HG03442 (cell line): ENCODE data around the gene GLOD5.

Experiments
- ATAC-seq: cut with Tn5 transposase; IDR thresholded peaks from one replicate; pipeline ENCODE4 v1.9.1; 2021; ENCODE audit warnings: mild to moderate bottlenecking, moderate library complexity; ENCODE audit not compliant: unreplicated experiment

Gene GLOD5

DNA sequence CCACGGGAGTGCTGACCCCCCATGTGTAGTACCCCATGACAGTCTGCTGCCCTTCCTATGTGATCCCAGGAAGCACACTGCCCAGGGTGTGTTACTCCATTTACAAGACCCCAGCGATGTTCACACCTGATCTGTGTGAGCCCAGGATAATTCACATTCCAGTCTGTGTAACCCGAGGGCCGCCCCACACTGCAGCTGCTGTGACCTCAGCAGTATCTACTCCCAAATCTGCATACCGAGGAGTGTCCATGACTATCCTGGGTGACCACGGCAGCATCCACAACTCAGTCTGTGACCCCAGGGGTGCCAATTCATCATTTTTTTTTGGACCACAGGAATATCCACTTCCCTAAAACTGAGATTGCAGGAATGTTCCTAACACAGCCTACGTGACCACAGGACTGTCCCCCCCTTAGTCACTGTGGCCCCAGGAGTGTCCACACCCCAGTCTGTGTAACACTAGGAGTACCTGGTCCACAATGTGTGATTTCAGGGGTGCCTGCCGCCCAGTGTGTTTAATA is 7.8 kb upstream of the GLOD5 start:
- ATAC-seq = no peak

- no peak for ATAC-seq
Measured at GRCh38 chrX:48754238-48754637, 7.3 kb upstream of the GLOD5 start.

- no peak for ATAC-seq
Measured at GRCh38 chrX:48769230-48769629, 7.7 kb downstream of the GLOD5 start.

DNA sequence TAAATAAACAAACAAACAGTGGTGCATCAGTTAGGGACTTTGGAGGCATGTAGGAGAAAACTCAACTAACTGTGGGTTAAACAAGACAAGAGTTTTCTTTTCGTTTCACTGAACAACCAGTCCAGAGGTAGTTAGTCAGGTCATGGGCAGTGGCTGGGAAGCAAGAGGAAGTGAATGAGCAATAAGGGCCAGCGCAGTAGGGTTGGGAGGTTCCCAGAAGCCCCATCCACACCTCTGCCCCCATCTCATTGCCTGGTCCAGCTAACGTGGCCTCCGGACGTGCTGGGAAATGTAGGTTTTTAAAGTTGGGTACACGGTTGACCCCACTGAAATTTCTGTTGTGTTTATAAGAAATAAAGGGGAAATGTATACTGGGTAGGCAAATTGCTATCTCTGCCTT is 8.7 kb downstream of the GLOD5 start:
- ATAC-seq = no peak

DNA sequence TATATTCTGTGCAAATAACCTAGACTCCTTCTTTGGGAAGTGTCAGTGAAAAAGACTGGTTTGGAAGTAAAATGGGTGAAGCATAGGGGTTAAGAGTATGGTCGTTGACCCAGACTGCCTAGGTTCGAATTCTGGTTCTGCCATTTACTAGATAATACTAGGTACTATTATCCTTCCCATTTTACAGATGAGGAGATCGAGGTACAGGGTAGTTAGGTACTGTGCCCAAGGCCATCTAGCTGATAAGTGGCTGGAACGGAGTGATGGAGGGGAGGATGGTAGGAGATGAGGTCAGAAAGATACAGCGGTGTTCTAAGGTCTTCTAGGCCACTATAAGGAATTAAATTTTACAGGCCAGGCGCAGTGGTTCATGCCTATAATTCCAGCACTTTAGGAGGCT is 11.1 kb downstream of the GLOD5 start:
- no peak for ATAC-seq

- ATAC-seq = no peak
Measured at GRCh38 chrX:48776818-48777439, 15.4 kb downstream of the GLOD5 start.

DNA sequence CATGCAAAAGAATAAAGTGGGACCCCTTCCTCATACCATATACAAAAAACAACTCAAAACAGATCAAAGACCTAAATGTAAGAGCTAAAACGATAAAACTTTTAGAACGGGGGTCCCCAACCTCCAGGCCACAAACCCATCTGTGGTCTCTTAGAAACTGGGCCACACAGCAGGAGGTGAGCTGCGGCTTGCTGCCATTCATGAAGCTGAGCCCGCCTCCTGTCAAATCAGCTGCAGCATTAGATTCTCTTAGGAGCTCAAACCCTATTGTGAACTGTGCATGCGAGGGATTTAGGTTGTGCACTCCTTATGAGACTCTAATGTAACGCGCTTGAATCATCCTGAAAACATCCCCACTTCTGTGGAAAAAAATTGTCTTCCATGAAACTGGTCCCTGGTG is 17.9 kb downstream of the GLOD5 start:
- ATAC-seq = no peak

- no peak for ATAC-seq
Measured at GRCh38 chrX:48781705-48782104, 20.2 kb downstream of the GLOD5 start.

DNA sequence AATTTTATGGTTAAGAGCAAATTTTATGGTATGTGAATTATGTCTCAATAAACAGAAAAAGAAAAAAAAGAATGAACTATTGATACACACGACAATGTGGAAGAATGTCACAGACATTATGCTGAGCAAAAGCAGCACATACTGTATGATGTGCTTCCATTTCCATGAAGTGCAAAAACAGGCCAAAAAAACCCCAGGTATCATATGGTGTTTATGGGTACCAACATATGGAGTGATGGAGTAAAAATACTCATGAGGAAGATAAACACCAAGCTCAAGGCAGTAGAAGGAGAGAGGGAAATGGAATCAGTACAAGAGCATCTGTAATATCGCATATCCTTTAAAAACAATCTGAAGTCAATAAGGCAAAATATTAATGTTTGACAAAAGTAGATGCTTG is 20.7 kb downstream of the GLOD5 start:
- no peak for ATAC-seq

DNA sequence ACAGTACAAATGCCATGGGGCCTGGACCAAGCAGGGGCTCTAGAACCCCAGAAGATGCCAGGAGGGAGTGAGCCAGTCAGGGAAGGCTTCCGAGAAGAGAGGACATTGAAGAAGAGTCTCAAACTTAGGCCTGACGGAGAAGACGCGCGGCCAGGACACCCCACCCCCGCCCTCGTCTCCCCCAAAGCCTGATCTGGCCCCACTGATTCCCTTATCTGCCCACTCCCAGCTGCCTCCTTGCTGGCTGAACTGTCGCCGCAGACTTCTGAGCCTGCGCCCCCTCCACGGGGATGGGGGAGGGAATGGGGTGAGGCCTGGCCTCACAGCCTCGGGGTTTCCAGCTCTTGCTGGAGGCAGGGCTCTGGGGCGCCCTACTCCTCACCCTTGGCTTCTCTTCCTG is 21.2 kb downstream of the GLOD5 start:
- ATAC-seq = no peak

- no peak for ATAC-seq
Measured at GRCh38 chrX:48784726-48785125, 23.2 kb downstream of the GLOD5 start.

DNA sequence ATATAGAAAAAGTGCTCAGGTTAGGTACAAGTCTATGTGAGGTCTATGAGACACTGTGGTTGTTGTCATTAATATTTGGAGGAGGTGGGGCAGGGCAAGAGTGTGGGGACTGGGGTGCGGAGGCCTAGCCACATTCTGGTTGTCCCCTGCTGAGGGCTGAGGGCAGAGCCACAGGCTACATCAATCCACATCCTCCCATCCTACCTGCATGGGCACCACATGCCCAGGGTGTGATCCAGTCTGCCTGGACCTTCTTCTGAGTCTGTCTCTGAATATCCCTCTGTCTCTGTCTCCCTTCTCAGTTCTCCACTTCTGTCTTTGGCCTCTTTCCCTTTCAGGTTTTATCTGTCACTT is 23.6 kb downstream of the GLOD5 start:
- ATAC-seq = no peak

- ATAC-seq = no peak
Measured at GRCh38 chrX:48785540-48786214, 24.1 kb downstream of the GLOD5 start.

GRCh38 chrX:48786341-48786800 is 24.8 kb downstream of the GLOD5 start, which contains the start of gene GATA1:
TSS of gene GATA1 (plus strand) at chrX:48786590. CDS start at chrX:48791110, 4,520 bp downstream.
- ATAC-seq = no peak

- ATAC-seq = no peak
Measured at GRCh38 chrX:48786825-48787504, 25.4 kb downstream of the GLOD5 start.

DNA sequence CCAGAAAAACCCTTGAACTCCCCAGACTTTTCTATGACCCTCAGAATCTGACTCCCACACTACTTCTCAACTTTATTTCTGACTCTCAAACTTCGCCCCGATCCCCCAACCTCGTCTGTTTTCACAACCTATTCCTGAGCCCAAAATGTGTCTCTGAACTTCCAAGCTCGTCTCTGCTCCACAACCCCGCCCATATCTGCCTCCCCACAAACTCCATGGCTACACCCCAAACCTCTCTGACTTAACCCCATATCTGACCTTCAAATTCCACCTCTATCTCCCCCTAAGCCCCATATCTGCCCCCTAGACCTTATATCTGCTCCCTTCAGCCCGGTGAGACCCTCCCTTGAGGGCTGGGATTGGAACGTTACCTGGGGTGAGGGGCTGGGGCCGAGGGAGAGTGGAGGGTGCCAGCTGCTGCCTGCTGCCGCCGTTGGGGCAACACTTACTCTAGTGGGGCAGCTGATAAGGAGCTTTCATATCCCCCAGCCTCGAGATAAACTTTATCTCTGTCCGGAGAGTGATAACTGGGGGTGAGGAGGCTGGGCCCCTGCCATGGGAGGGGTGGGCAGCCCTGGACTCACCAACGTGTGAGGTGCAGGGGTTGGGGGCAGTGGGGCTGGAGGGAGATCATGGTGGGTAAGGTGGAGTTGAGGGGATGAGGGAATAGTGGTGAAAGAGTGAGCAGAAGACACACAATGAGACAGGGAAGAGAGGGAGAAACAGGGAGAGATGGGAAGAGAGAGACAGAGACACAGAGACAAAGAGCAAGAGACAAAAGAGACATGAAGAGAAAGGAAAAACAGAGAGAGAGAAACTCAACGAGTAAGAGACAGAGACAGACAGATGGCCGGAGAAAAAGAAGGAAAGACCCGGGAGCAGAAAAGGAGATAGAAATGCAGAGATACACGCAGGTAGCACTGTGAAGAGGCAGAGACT is 26.2 kb downstream of the GLOD5 start:
- no peak for ATAC-seq

GRCh38 chrX:48789366-48790220 is 28.0 kb downstream of the GLOD5 start:
- no peak for ATAC-seq

- ATAC-seq = no peak
Measured at GRCh38 chrX:48790477-48790876, 28.9 kb downstream of the GLOD5 start.

DNA sequence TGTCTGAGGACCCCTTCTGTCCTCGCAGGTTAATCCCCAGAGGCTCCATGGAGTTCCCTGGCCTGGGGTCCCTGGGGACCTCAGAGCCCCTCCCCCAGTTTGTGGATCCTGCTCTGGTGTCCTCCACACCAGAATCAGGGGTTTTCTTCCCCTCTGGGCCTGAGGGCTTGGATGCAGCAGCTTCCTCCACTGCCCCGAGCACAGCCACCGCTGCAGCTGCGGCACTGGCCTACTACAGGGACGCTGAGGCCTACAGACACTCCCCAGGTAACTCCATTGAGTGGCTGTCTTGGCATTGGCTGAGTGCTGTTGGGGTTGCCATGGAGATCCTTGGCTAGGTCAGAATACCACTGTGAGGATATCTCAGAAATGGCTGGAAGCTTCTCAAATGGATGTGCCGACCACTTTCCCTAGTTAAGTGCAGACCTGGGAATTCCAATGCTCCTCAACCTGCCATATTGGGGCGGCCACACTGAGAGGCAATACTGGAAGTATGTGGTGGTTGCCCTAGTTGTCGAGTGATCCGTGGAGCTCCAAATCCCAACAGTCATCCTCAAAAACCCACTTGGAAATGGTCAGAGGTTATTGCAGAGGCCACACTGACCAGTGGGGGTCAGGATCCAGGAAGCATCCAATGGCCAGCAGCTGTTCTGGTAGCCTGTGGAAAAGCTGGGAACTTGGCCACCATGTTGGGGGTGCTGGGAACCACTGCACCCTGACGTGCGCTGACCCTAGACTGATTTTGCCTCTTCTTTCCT is 29.7 kb downstream of the GLOD5 start:
- ATAC-seq = no peak
